Glomerular visceral epithelial cell (primary cell): Measurements from ENCODE around the gene BICC1.

ENCODE experiments used
- DNase-seq: peaks from one replicate; pipeline ENCODE4 v3.0.0-alpha.2; 2016; ENCODE audit errors: extremely low spot score

BICC1 gene

GRCh38 chr10:58515291-58515941, 2.7 kb downstream of the BICC1 start:
- DNase-seq, result peak; percentile 74

- DNase-seq, result peak; percentile 88
These were observed 3.4 kb downstream of the BICC1 start for GRCh38 chr10:58516119-58516518.

GRCh38 chr10:58516671-58517070, 4.0 kb downstream of the BICC1 start:
- peak; percentile 21 for DNase-seq

- peak; percentile 70 for DNase-seq
These were observed 4.4 kb downstream of the BICC1 start for GRCh38 chr10:58517081-58517480.

GRCh38 chr10:58517491-58518355, 5.1 kb downstream of the BICC1 start:
- DNase-seq, result peak; percentile 18

- DNase-seq, result peak; percentile 95
These were observed 6.1 kb downstream of the BICC1 start for GRCh38 chr10:58518775-58519174.

GRCh38 chr10:58529077-58529728, 16.5 kb downstream of the BICC1 start:
- DNase-seq, result no peak

- DNase-seq, result peak; percentile 77
These were observed 18.5 kb downstream of the BICC1 start for GRCh38 chr10:58531084-58531695.

- DNase-seq, result no peak
These were observed 22.6 kb downstream of the BICC1 start for GRCh38 chr10:58535311-58535710.

GRCh38 chr10:58543141-58543540, 30.5 kb downstream of the BICC1 start:
- no peak for DNase-seq

- no peak for DNase-seq
These were observed 31.5 kb downstream of the BICC1 start for GRCh38 chr10:58544135-58544534.

GRCh38 chr10:58545427-58545826, 32.8 kb downstream of the BICC1 start:
- DNase-seq, result no peak

- no peak for DNase-seq
These were observed 33.5 kb downstream of the BICC1 start for GRCh38 chr10:58546137-58546536.

- no peak for DNase-seq
These were observed 34.2 kb downstream of the BICC1 start for GRCh38 chr10:58546722-58547445.

GRCh38 chr10:58547963-58548362, 35.3 kb downstream of the BICC1 start:
- DNase-seq, result no peak

- no peak for DNase-seq
These were observed 41.6 kb downstream of the BICC1 start for GRCh38 chr10:58554316-58554715.

- peak; percentile 88 for DNase-seq
These were observed 42.7 kb downstream of the BICC1 start for GRCh38 chr10:58555170-58555929.

GRCh38 chr10:58555930-58556311, 43.2 kb downstream of the BICC1 start:
- DNase-seq, result no peak

GRCh38 chr10:58556516-58557165, 44.0 kb downstream of the BICC1 start:
- peak; percentile 44 for DNase-seq

- no peak for DNase-seq
These were observed 45.0 kb downstream of the BICC1 start for GRCh38 chr10:58557714-58558113.
